Measurements from ENCODE around the gene NCAPG2. TPM values are rescaled to one million over a fixed set of nuclear protein-coding genes. Genes with fewer than 3 reads are reported as not detected.

NCAPG2 gene
- polyA plus RNA-seq, 1 donor from 2014 or later = 8.3 TPM

GRCh38 chr7:158585721-158586498 lies 118.7 kb downstream of the NCAPG2 start:
- Histone ChIP-seq H3F3A (ENCODE audit: insufficient read depth, low read length, poor library complexity, severe bottlenecking) (no peaks in the 10 kb centered on the region), H3K36me3 (ENCODE audit: insufficient read depth, low read length) (no peaks in the 10 kb centered on the region), H3K79me2 (replicated peaks; ENCODE audit: insufficient read depth, low read length) (peaks cover 6% of the 10 kb centered on the region), H3K4me3 (ENCODE audit: low read length) (peak overlapping the region; percentile 67), H3K27ac (ENCODE audit: low read length) (no peak overlapping the region), H4K20me1 (ENCODE audit: insufficient read depth) (no peaks in the 10 kb centered on the region), H3K27me3 (ENCODE audit: insufficient read depth, low read depth, low read length) (peaks cover 20% of the 10 kb centered on the region), H2AFZ (ENCODE audit: low read depth, low read length) (no peak overlapping the region), H3K9ac (ENCODE audit: low read length) (peak overlapping the region; percentile 81), H3K9me3 (ENCODE audit: low read length) (no peaks in the 10 kb centered on the region), H3K4me2 (ENCODE audit: low read length) (peak overlapping the region; percentile 61), H3K9me2 (ENCODE audit: insufficient read depth, low read length) (no peaks in the 10 kb centered on the region)
- TF ChIP-seq REST (IDR thresholded peaks at IDR 0.05; ENCODE audit: borderline replicate concordance) (no peak), SMC3 (conservative IDR thresholded peaks at IDR 0.05; ENCODE audit: poor library complexity) (no peak), CTCF (IDR thresholded peaks at IDR 0.05; ENCODE audit: poor library complexity, severe bottlenecking) (no peak), RAD21 (conservative IDR thresholded peaks at IDR 0.05) (no peak), EZH2 (IDR thresholded peaks at IDR 0.05; ENCODE audit: borderline replicate concordance, insufficient read depth, low read length, poor library complexity, severe bottlenecking) (no peak), POLR2AphosphoS5 (IDR thresholded peaks at IDR 0.05) (no peak), MXI1 (conservative IDR thresholded peaks at IDR 0.05; ENCODE audit: poor library complexity, severe bottlenecking) (no peak), TAF1 (IDR thresholded peaks at IDR 0.05; ENCODE audit: low read depth) (no peak), EP300 (conservative IDR thresholded peaks at IDR 0.05; ENCODE audit: poor library complexity, severe bottlenecking) (no peak)

- Histone ChIP-seq H3K4me2 (ENCODE audit: low read length) (no peak overlapping the region), H3K9me3 (ENCODE audit: low read length) (peaks cover 7% of the 10 kb centered on the region), H3K27me3 (ENCODE audit: insufficient read depth, low read depth, low read length) (peaks cover 14% of the 10 kb centered on the region), H2AFZ (ENCODE audit: low read depth, low read length) (no peak overlapping the region), H3K36me3 (ENCODE audit: insufficient read depth, low read length) (no peaks in the 10 kb centered on the region), H3K9me2 (ENCODE audit: insufficient read depth, low read length) (no peaks in the 10 kb centered on the region), H4K20me1 (ENCODE audit: insufficient read depth) (no peaks in the 10 kb centered on the region), H3K4me3 (ENCODE audit: low read length) (peak overlapping the region; percentile 15), H3K27ac (ENCODE audit: low read length) (no peak overlapping the region), H3K79me2 (replicated peaks; ENCODE audit: insufficient read depth, low read length) (peaks cover 6% of the 10 kb centered on the region), H3F3A (ENCODE audit: insufficient read depth, low read length, poor library complexity, severe bottlenecking) (no peaks in the 10 kb centered on the region), H3K9ac (ENCODE audit: low read length) (no peak overlapping the region)
- TF ChIP-seq REST (IDR thresholded peaks at IDR 0.05; ENCODE audit: borderline replicate concordance) = no peak
Measured at GRCh38 chr7:158584407-158584806, 120.2 kb downstream of the NCAPG2 start.
